Right renal pelvis (tissue), 4 donors: Measurements from ENCODE around the gene ITIH3. TPM values are rescaled to one million over a fixed set of nuclear protein-coding genes. Genes with fewer than 3 reads are reported as not detected.
A peak's percentile ranks its signal among the peaks of the same experiment; 100 is the strongest.

Experiments
- DNase-seq, 4 donors: peaks; one replicate each; pipeline ENCODE4 v3.0.0-alpha.2; 2013; ENCODE audit warnings: low read depth in 4 of 4, low spot score in 3 of 4, missing footprints in 1 of 4
- polyA plus RNA-seq, 4 donors: library from polyadenylated mRNA; unstranded; fragments of 120-200 nt; gene quantifications; one replicate each; pipeline ENCODE4 v1.2.1, GENCODE V29; 2013; ENCODE audit not compliant: insufficient read length in 4 of 4

The ITIH3 gene
- polyA plus RNA-seq, 4 donors = 4.8 to 6.0 (median 5.6) TPM

GRCh38 chr3:52820736-52821135 lies 26.1 kb downstream of the ITIH3 start:
- no peak for DNase-seq

DNA sequence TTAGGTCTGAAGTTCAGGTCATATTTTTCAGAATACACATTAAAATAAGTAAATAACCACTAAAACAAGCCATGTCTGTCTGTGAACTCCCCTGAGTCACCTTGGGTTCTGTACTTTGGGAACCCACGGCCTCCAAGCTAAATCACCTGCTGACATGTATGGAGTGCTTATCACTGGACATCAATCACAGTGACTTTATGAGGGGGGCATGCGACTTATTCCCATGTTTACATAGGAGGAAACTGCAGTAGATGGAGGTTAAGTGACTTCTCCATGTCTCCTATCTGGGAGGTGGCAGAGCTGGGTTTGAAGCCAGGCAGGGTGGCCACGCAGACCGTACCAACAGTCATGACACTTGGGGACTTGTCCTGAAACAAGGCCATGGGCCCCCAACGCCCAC lies 27.8 kb downstream of the ITIH3 start:
- DNase-seq = no peak

DNA sequence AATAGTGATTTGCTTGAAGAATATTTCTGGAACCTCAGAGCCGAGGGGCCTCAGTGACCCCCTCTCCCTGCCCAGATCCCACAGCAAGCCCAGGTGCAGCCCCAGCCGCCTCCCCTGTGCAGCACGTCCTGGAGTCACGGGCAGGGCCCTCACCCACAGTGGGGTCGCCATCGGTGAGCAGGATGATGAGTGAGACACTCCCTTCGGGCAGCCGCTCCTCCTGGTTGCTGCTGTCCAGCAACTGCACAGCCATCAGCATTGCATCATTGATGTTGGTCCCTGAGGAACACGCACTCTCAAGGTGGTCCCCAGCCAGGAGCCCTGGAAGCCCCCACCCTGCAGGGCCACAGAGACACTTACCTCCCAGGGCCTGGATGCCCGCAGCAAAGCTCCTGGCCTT lies 29.4 kb downstream of the ITIH3 start:
- DNase-seq = no peak

DNA sequence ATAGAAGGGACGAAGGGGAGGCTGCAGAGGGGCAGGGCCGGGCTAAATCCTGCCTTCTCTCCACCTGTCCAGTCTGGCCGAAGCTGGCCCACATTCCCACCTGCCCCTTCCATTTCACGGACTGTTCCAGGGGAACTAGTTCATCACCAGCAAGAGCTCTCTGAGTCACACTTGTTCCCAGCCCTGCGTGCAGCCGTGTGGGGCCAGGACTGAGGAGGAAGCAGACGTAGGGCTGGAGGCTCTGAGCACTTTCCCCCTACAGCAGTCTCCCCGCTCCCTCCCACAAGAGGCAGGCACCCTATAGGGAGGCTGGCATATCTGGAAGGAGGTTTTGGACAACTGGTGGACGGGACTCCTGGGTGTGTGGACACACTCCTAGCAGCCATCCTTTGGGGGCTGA lies 32.8 kb downstream of the ITIH3 start:
- no peak for DNase-seq

DNA sequence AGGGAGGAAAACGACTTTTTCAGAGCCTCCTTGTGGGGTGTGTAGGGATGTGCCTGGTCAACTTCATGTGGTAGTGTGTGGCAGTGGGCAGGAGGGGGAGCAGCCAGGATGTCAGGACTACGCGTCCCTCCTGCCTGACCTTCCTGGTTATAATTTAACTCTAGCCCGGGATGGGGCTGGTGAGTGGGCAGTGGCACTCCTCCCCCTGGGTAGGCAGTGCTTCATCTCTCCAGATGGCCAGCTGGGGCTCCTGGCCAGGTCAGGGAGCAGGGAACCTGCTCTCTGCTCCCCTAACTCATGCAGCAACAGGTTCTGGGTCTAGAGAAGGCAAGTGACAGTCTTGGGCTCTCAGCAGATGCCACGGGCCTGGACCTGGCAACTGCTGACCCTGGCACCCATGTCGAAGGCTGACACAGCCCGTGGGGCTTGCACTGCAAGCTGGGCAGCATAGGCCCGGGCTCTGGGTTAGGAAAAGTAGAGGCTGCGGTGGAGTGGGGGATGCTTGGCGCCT lies 33.3 kb downstream of the ITIH3 start:
- peak in 1 of 4 donors; percentile 35 for DNase-seq

GRCh38 chr3:52829482-52829881 lies 34.9 kb downstream of the ITIH3 start:
- DNase-seq = no peak

DNA sequence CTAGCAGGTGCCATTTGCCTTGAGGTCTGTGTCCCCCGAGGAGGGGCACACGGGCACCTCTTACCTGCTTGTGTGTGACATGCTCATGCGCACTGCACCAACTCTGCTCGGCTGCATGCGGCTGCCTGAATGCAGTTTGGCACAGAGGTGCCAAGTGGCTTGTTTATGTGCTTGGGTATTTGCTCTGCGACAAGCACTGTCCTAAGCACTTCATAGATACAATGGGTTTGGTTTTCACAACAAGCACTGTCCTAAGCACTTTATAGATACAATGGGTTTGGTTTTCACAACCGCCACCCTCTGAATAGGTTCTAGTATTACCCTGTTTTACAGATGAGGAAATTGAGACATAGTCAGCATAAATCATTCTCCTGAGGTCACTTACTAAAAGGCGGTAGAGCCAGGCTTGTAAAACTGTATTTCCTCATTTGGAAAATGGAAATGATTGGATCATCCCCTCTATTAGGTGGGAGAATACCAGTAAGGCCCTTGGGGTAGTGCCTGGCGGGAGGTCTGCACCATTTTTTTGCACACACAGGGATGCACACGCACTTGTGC lies 35.4 kb downstream of the ITIH3 start:
- no peak for DNase-seq

DNA sequence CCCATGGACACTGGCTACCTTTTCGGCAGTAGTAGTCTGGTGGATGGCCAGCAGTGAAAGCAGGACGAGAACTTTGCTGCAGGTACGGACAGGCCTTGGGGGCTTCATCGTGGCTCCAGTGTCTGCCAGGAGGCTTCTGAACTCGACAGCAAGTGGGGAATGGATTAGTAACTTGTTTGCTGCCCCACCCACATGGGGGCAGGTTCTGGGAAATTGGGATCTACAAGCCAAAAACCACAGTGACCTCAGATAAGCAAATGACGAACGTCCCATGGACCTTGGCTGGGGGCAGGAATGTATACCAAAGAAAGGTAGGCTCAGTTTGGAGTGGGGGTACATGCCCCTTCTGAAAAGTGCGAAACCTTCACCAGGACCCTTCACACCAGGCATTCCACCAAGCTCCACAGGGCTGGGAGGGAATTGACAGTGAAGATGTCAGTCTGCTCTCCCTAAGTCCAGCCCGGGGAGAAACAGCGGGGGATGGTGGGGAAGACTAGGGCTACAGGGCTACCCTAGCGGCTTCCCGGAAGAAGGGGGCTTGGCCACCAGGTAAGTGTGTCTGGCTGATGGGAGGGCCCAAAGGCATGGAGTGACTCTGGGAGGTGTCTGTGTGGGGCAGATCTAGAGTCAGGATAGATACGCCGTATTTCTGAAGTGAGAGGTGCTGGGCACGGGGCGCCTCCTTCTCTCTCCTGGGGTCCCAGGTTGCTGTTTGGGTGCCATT lies 36.1 kb downstream of the ITIH3 start, which contains the start of gene ITIH4:
ITIH4 (minus strand) TSS at position 138 of the 724 bp plus-strand sequence; CDS start at position 108, 30 bp downstream.
- DNase-seq = no peak

- no peak for DNase-seq
Measured at GRCh38 chr3:52831500-52832301, 37.1 kb downstream of the ITIH3 start.

GRCh38 chr3:52833202-52833601 lies 38.6 kb downstream of the ITIH3 start:
- no peak for DNase-seq

GRCh38 chr3:52834871-52835501 lies 40.4 kb downstream of the ITIH3 start, which contains the start of gene MUSTN1:
MUSTN1 (minus strand) TSS chr3:52835019; CDS start chr3:52834948, 71 bp downstream.
- peak in 1 of 4 donors; percentile 15 for DNase-seq

DNA sequence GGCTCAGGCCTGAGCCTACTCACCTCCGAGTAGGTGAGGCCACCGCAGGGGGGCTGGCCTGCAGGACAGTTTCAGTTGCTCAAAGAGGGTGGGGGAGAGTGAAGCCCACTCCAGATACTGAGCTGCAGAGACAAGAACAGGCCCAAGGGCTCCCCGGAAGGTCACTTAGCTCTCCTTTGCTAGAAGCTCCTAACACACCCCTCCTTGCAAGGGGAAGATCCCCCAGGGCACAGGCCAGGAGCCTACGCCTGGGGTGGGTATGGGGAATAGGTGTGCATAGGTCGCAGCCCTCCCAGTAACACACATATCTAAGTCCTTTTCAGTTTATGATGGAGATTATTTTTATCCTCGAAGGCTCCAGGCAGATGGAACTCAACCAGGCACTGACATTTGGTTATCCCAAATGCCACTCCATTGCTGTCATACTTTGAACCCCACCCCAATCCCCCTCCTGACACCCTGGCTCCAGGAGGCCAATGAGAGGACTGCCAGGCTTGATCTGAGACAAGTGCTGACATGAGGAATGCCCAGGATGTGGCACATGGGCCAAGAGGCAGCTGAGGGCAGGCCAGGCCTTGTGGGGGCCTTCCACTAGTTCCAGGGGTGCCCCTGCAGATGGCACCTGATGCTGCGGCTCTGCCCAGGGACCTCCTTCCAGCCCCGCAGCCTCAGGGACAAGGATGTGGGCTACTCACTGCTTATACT lies 41.3 kb downstream of the ITIH3 start:
- no peak for DNase-seq

DNA sequence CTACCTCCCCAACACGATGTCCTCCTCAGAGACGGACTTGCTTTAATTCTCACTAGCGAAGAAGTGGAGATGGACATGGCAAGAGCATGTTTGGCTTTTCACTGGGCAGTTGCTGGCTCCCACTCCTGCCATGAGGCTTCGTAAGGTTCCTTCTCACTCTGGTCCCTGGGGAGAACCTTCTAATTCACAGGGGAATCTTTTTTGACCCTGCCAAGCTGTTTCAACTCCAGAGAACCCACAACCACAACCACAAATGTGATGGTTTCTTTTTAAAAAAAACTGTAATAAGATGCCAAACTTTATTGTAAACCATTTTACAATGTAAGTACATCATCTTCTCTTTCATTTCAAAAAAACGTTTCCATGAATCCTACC lies 41.9 kb downstream of the ITIH3 start:
- DNase-seq = no peak

- DNase-seq = no peak
Measured at GRCh38 chr3:52836986-52837385, 42.4 kb downstream of the ITIH3 start.

DNA sequence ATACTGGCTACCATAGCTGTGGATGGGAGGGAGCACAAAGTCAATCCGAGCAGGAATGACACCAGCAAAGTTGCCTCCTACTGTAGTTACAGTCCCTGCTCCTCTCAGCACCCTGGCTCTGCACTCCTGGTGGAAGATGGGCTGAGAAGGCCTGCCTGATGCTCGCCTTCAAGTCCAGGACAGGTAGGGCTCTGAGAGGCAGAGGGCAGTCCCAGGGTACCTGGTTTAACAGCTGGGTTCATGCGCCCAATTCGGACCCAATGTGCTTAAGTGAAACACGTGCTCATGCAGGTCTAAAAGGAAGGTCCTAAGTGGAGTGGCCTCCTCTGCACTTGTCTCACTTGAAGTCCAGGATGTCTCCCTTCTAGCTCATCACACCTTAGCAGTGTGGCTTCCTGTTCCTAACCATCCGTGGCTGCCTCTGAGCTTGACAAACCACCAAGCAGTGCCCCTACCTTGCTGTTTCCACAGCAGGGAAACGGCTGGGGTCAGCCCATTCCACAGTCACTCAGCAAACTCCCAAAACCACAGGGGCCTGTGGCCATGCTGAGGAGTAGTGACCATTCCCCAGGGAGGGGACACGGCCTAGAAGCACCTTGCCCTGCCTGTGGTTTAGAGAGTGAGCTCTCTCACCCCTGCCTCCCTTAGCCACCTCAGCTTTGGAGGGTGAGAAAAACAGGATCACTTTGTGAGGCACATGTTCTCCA lies 44.1 kb downstream of the ITIH3 start:
- DNase-seq = no peak

DNA sequence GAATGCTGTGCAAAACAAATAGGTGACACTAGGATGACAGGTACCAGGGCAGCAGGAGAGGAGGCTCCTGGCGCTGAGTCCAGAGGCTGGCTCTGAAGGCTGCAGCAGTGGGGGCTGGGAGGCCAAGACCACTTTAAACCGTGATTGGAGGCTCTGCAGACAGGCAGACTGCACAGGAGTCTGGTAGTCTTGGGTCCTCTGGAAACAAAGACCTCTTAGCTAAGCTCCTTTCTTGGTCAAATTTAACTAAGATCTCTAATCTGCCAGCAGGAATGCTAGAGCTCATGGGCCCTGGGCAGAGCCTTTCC lies 44.6 kb downstream of the ITIH3 start:
- no peak for DNase-seq

- no peak for DNase-seq
Measured at GRCh38 chr3:52839892-52840545, 45.4 kb downstream of the ITIH3 start.

- no peak for DNase-seq
Measured at GRCh38 chr3:52841211-52841980, 46.8 kb downstream of the ITIH3 start.

- DNase-seq = no peak
Measured at GRCh38 chr3:52841981-52842340, 47.4 kb downstream of the ITIH3 start.
